HFFc6 (cell line): ENCODE results near the gene POLR3H. TPM values are rescaled to one million over a fixed set of nuclear protein-coding genes. Genes with fewer than 3 reads are reported as not detected.

Source experiments
- DNase-seq: peaks from one replicate; pipeline ENCODE4 v3.0.0-alpha.2; 2018
- H3K27ac Mint-ChIP-seq: 2 replicates; pipeline ENCODE4 v1.8.0; 2020; ENCODE audit warnings: mild to moderate bottlenecking, mixed read lengths
- H3K27me3 Mint-ChIP-seq: 2 replicates; pipeline ENCODE4 v1.8.0; 2021; ENCODE audit warnings: mild to moderate bottlenecking, moderate library complexity, mixed read lengths; ENCODE audit not compliant: insufficient read depth
- H3K36me3 Mint-ChIP-seq: 2 replicates; pipeline ENCODE4 v1.8.0; 2021; ENCODE audit warnings: low read depth, mixed read lengths
- H3K4me1 Mint-ChIP-seq: 2 replicates; pipeline ENCODE4 v1.8.0; 2020; ENCODE audit warnings: low read depth, mixed read lengths
- H3K4me3 Mint-ChIP-seq: 2 replicates; pipeline ENCODE4 v1.8.0; 2020; ENCODE audit warnings: mild to moderate bottlenecking, moderate library complexity, mixed read lengths
- H3K9me3 Mint-ChIP-seq: 2 replicates; pipeline ENCODE4 v1.8.0; 2020; ENCODE audit warnings: mild to moderate bottlenecking, mixed read lengths
- CTCF ChIP-seq: fragments of 200-600 bp; sonication (generic); IDR thresholded peaks from 2 replicates; pipeline ENCODE4 v1.5.0; 2021; ENCODE audit warnings: antibody characterized with exemption, mild to moderate bottlenecking
- total RNA-seq, 6 experiments: library from RNA; stranded (reverse); fragmentation: NEBNext Ultra II Directional; extraction: Animal tissue kit (Norgen Biotek cat#: 25700); gene quantifications; 2 replicates in 1 of 6; 3 replicates in 5 of 6; pipeline ENCODE4 v1.2.3, GENCODE V29; 2021

The POLR3H gene
- total RNA-seq, 6 experiments from 2014 or later, result 50.9 to 72.1 (median 56.0) TPM

- Mint-ChIP-seq H3K27ac (no peak overlapping the region), H3K4me3 (no peak overlapping the region), H3K4me1 (no peaks in the 10 kb centered on the region; the same call in 1 of the 2 replicates), H3K27me3 (peaks cover 18% of the 10 kb centered on the region), H3K9me3 (no peaks in the 10 kb centered on the region), H3K36me3 (peaks cover 12% of the 10 kb centered on the region)
- no peak for TF ChIP-seq CTCF
- no peak for DNase-seq
Observed at GRCh38 chr22:41530890-41531714, 13.2 kb downstream of the POLR3H start.

- H3K4me1 Mint-ChIP-seq, result peaks cover 7% of the 10 kb centered on the region
- H3K27ac Mint-ChIP-seq, result peak overlapping the region; percentile 6
- H3K27me3 Mint-ChIP-seq, result peaks cover 29% of the 10 kb centered on the region
- H3K9me3 Mint-ChIP-seq, result no peaks in the 10 kb centered on the region
- no peak for TF ChIP-seq CTCF
- H3K4me3 Mint-ChIP-seq, result no peak overlapping the region
- peaks cover 6% of the 10 kb centered on the region; the same call in 1 of the 2 replicates for H3K36me3 Mint-ChIP-seq
- no peak for DNase-seq
Observed at GRCh38 chr22:41528938-41529561, 15.2 kb downstream of the POLR3H start.

- Mint-ChIP-seq H3K4me1 (peaks cover 11% of the 10 kb centered on the region), H3K27me3 (peaks cover 29% of the 10 kb centered on the region), H3K9me3 (no peaks in the 10 kb centered on the region), H3K4me3 (no peak overlapping the region), H3K36me3 (peaks cover 6% of the 10 kb centered on the region; the same call in 1 of the 2 replicates), H3K27ac (peak overlapping the region; percentile 6; the same call in 1 of the 2 replicates)
- no peak for DNase-seq
- no peak for TF ChIP-seq CTCF
Observed at GRCh38 chr22:41528132-41528766, 16.0 kb downstream of the POLR3H start.

GRCh38 chr22:41526830-41527799 lies 17.2 kb downstream of the POLR3H start:
- no peaks in the 10 kb centered on the region for H3K9me3 Mint-ChIP-seq
- H3K27me3 Mint-ChIP-seq, result peaks cover 31% of the 10 kb centered on the region
- no peak overlapping the region; the same call in 1 of the 2 replicates for H3K4me3 Mint-ChIP-seq
- no peak for DNase-seq
- H3K27ac Mint-ChIP-seq, result peak overlapping the region; percentile 60
- H3K36me3 Mint-ChIP-seq, result peaks cover 6% of the 10 kb centered on the region; the same call in 1 of the 2 replicates
- peak; percentile 95 for TF ChIP-seq CTCF
- H3K4me1 Mint-ChIP-seq, result peaks cover 11% of the 10 kb centered on the region
